CD4-positive, alpha-beta memory T cell (primary cell): ENCODE results near the gene ANKRD13D. TPM values are rescaled to one million over a fixed set of nuclear protein-coding genes. Genes with fewer than 3 reads are reported as not detected.

Experiments used
- CTCF ChIA-PET: fragments of 350-600 bp; sonication (Branson Sonifier 250); formaldehyde crosslinking; loops from one replicate; lab custom pipeline; 2021; ENCODE audit warnings: inconsistent platforms; ENCODE audit not compliant: partially characterized antibody; lab: Charles Lee
- POLR2A ChIA-PET: fragments of 350-600 bp; sonication (Branson Sonifier 250); formaldehyde crosslinking; loops from one replicate; lab custom pipeline; 2021; ENCODE audit not compliant: partially characterized antibody; lab: Charles Lee
- DNase-seq, 5 donors: peaks; one replicate each; pipeline versions ENCODE4 v3.0.0 to v3.0.0-alpha.2; 2020 to 2022; ENCODE audit warnings: mixed read lengths in 1 of 5
- H3K27ac ChIP-seq: one replicate; pipeline ENCODE4 v1.7.0; 2013; ENCODE audit warnings: low read depth, low read length
- H3K27me3 ChIP-seq: 2 replicates; pipeline ENCODE4 v1.7.0; 2013; ENCODE audit warnings: mild to moderate bottlenecking, low read length, moderate library complexity; ENCODE audit not compliant: insufficient read depth
- H3K36me3 ChIP-seq: 2 replicates; pipeline ENCODE4 v1.7.0; 2013; ENCODE audit warnings: mild to moderate bottlenecking, low read length, moderate library complexity; ENCODE audit not compliant: insufficient read depth
- H3K4me1 ChIP-seq: 2 replicates; pipeline ENCODE4 v1.7.0; 2013; ENCODE audit warnings: mild to moderate bottlenecking, low read length, moderate library complexity; ENCODE audit not compliant: insufficient read depth
- H3K4me3 ChIP-seq, 2 donors: one replicate each; pipeline ENCODE4 v1.7.0; 2013; ENCODE audit warnings: low read length in 2 of 2, mild to moderate bottlenecking in 1 of 2
- H3K9me3 ChIP-seq, 2 donors: one replicate each; pipeline ENCODE4 v1.7.0; 2013; ENCODE audit warnings: low read length in 2 of 2, control low read depth in 1 of 2; ENCODE audit not compliant: control insufficient read depth in 1 of 2
- H3K27ac Mint-ChIP-seq, 7 donors: one replicate each; pipeline ENCODE4 v1.8.0; 2020 to 2021; ENCODE audit warnings: mixed read lengths in 7 of 7, mild to moderate bottlenecking in 6 of 7, inconsistent platforms in 3 of 7, moderate library complexity in 3 of 7
- H3K27me3 Mint-ChIP-seq, 2 donors: one replicate each; pipeline ENCODE4 v1.8.0; 2020 to 2021; ENCODE audit warnings: mixed read lengths in 2 of 2
- H3K36me3 Mint-ChIP-seq, 2 donors: one replicate each; pipeline ENCODE4 v1.8.0; 2020 to 2021; ENCODE audit warnings: mixed read lengths in 2 of 2, inconsistent platforms in 1 of 2, mild to moderate bottlenecking in 1 of 2
- H3K4me1 Mint-ChIP-seq, 4 donors: one replicate each; pipeline ENCODE4 v1.8.0; 2020 to 2021; ENCODE audit warnings: mixed read lengths in 4 of 4, mild to moderate bottlenecking in 1 of 4
- H3K4me3 Mint-ChIP-seq, 8 donors: one replicate each; pipeline ENCODE4 v1.8.0; 2020 to 2021; ENCODE audit warnings: mixed read lengths in 8 of 8, mild to moderate bottlenecking in 7 of 8, moderate library complexity in 6 of 8, inconsistent platforms in 3 of 8
- H3K9me3 Mint-ChIP-seq, 8 donors: one replicate each; pipeline ENCODE4 v1.8.0; 2020 to 2021; ENCODE audit warnings: mixed read lengths in 8 of 8, mild to moderate bottlenecking in 5 of 8, inconsistent platforms in 3 of 8, moderate library complexity in 1 of 8
- intact Hi-C: fragments of 100-400 bp; cut with micrococcal nuclease; formaldehyde crosslinking; loops from one replicate; pipeline ENCODE4 v1.15.1; 2023
- polyA plus RNA-seq, 2 donors: library from polyadenylated mRNA; unstranded; fragments of 300-500 nt; fragmentation: Illumina TruSeq; gene quantifications; one replicate each; pipeline ENCODE4 v1.2.3, GENCODE V29; 2021
- total RNA-seq, 2 experiments: library from RNA; stranded (reverse); gene quantifications; one replicate each; pipeline ENCODE4 v1.2.3, GENCODE V29; 2021

ANKRD13D gene
- total and polyA plus RNA-seq, 4 experiments from 2014 or later: 12.0 to 247 (median 138) TPM

GRCh38 chr11:67322049-67322448 is 32.9 kb downstream of the ANKRD13D start:
- H3K4me1 Mint-ChIP-seq: peaks cover 8 to 16% (median 11%) of the 10 kb centered on the region in 4 donors
- Histone ChIP-seq H3K4me3 (no peak overlapping the region), H3K36me3 (no peaks in the 10 kb centered on the region), H3K4me1 (peaks cover 6% of the 10 kb centered on the region), H3K9me3 (no peaks in the 10 kb centered on the region), H3K27ac (no peak overlapping the region), H3K27me3 (no peaks in the 10 kb centered on the region)
- intact Hi-C loops: no loop called here
- H3K27me3 Mint-ChIP-seq: no peaks in the 10 kb centered on the region
- H3K27ac Mint-ChIP-seq: peak overlapping the region in 1 of 7 donors; percentile 55
- peaks cover 0 to 4% (median 0%) of the 10 kb centered on the region in 8 donors for H3K9me3 Mint-ChIP-seq
- H3K36me3 Mint-ChIP-seq: peaks cover 0 to 6% of the 10 kb centered on the region in 2 donors
- POLR2A ChIA-PET: interaction anchor here (0.6 to 13.1 kb wide), 4 partner anchors 16 to 55 kb away, joined by 3 to 358 read pairs (median 94); partner anchors contain the start of genes ANKRD13D, GRK2 and SSH3
- H3K4me3 Mint-ChIP-seq: no peak overlapping the region
- CTCF ChIA-PET: interaction anchor here (3.1 to 11.2 kb wide), 4 partner anchors 24 to 60 kb away, joined by 14 to 155 read pairs (median 32); no protein-coding TSS in a partner anchor
- no peak for DNase-seq

- ChIA-PET POLR2A (no interaction called here), CTCF (interaction anchor here (0.9 to 4.8 kb wide), 2 partner anchors 15 to 28 kb away, joined by 3 to 31 read pairs; no protein-coding TSS in a partner anchor)
- Histone ChIP-seq H3K4me1 (peaks cover under 1% of the 10 kb centered on the region), H3K27ac (no peak overlapping the region), H3K4me3 (no peak overlapping the region), H3K27me3 (no peaks in the 10 kb centered on the region), H3K9me3 (no peaks in the 10 kb centered on the region), H3K36me3 (no peaks in the 10 kb centered on the region)
- H3K36me3 Mint-ChIP-seq: peaks cover 0 to 1% of the 10 kb centered on the region in 2 donors
- H3K4me1 Mint-ChIP-seq: peaks cover 2 to 7% (median 3%) of the 10 kb centered on the region in 4 donors
- no peak overlapping the region for H3K4me3 Mint-ChIP-seq
- DNase-seq: no peak
- no peaks in the 10 kb centered on the region for H3K9me3 Mint-ChIP-seq
- intact Hi-C loops: no loop called here
- H3K27ac Mint-ChIP-seq: peak overlapping the region in 1 of 7 donors; percentile 55
- no peaks in the 10 kb centered on the region for H3K27me3 Mint-ChIP-seq
Observed at GRCh38 chr11:67323526-67323925, 34.4 kb downstream of the ANKRD13D start.

DNA sequence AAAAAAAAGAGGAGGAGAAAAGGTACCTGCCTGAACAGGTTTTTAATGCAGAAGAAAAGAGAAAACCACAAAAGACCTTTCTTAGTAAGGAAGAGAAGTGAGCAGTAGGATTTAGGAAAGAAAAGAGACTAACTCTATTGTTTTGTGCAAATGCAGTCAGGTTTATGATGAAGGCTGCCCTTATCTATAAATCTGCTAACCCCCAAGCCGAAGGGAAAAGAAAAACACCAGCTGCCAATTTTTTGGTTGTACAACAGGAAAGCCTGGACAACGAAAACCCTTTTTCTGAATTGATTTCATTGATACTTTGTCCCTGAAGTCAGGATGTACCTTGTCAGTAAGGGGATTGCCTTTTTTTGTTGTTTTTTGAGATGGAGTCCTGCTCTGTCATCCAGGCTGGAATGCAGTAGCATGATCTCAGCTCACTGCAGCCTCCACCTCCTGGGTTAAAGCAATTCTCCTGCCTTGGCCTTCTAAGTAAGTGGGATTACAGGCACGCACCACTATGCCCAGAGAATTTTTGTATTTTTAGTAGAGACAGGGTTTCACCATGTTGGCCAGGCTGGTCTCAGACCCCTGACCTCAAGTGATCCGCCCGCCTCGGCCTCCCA is 43.1 kb downstream of the ANKRD13D start:
- no peak overlapping the region for H3K4me3 Mint-ChIP-seq
- H3K27ac Mint-ChIP-seq: no peak overlapping the region
- intact Hi-C loops: no loop called here
- no peaks in the 10 kb centered on the region for H3K27me3 ChIP-seq
- H3K27ac ChIP-seq: no peak overlapping the region
- H3K4me3 ChIP-seq: no peak overlapping the region
- no peaks in the 10 kb centered on the region for H3K4me1 Mint-ChIP-seq
- ChIA-PET CTCF (no interaction called here), POLR2A (no interaction called here)
- H3K27me3 Mint-ChIP-seq: no peaks in the 10 kb centered on the region
- no peaks in the 10 kb centered on the region for H3K36me3 ChIP-seq
- H3K36me3 Mint-ChIP-seq: no peaks in the 10 kb centered on the region
- no peaks in the 10 kb centered on the region for H3K4me1 ChIP-seq
- H3K9me3 Mint-ChIP-seq: no peaks in the 10 kb centered on the region
- DNase-seq: no peak
- H3K9me3 ChIP-seq: no peaks in the 10 kb centered on the region

DNA sequence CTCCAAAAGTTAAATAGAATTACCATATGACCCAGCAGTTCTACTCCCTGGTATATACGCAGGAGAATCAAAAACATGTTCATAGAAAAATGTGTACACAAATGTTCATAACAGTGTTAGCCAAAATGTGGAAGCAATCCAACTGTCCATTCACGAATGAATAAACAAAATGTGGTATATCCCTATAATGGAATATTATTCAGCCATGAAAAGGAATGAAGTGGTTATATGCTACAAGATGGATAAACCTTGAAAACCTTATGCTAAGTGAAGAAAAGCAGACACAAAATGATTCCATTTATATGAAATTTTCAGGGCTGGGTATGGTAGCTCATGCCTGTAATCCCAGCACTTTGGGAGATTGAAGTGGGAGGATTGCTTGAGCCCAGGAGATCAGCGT is 48.2 kb downstream of the ANKRD13D start:
- H3K4me1 ChIP-seq: no peaks in the 10 kb centered on the region
- H3K4me3 Mint-ChIP-seq: no peak overlapping the region
- no peaks in the 10 kb centered on the region for H3K36me3 ChIP-seq
- intact Hi-C loops: no loop called here
- CTCF ChIA-PET: interaction anchor here (1.3 kb wide), 1 partner anchor 14 kb away, joined by 3 read pairs; no protein-coding TSS in a partner anchor
- H3K27ac Mint-ChIP-seq: peak overlapping the region in 1 of 7 donors; percentile 15
- no peak overlapping the region for H3K4me3 ChIP-seq
- H3K27ac ChIP-seq: no peak overlapping the region
- no peaks in the 10 kb centered on the region for H3K9me3 ChIP-seq
- H3K4me1 Mint-ChIP-seq: peaks cover 0 to under 1% (median 0%) of the 10 kb centered on the region in 4 donors
- H3K9me3 Mint-ChIP-seq: no peaks in the 10 kb centered on the region
- H3K27me3 Mint-ChIP-seq: no peaks in the 10 kb centered on the region
- H3K36me3 Mint-ChIP-seq: no peaks in the 10 kb centered on the region
- DNase-seq: no peak
- POLR2A ChIA-PET: interaction anchor here (1.6 kb wide), 1 partner anchor 16 kb away, joined by 5 read pairs; the partner anchor contains the start of gene POLD4
- no peaks in the 10 kb centered on the region for H3K27me3 ChIP-seq

DNA sequence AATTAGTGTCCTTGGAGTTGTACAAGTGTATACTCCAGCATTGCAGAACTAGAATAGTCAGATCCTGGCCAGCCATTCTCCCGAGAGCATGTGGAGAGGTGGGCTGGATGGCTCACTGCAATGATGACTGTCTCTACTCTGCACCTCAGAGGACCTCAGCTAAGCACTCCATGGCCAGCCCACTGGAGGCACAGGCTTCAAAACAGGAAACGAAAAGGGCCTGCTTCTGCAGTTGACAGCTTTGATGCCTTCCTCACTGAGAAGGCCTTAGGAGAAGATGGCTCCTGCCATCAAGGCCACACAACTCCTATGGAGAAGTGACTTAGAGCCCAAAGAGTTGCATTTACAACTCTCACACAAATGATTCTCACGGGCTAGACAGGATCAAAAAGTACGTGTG is 55.2 kb downstream of the ANKRD13D start:
- Mint-ChIP-seq H3K27me3 (no peaks in the 10 kb centered on the region), H3K9me3 (no peaks in the 10 kb centered on the region), H3K4me3 (peak overlapping the region in 6 of 8 donors; percentile 11 to 83 (median 51)), H3K36me3 (no peaks in the 10 kb centered on the region), H3K27ac (peak overlapping the region; percentile 61 to 91 (median 77)), H3K4me1 (peaks cover 23 to 43% (median 26%) of the 10 kb centered on the region in 4 donors)
- no peaks in the 10 kb centered on the region for H3K27me3 ChIP-seq
- intact Hi-C loops: no loop called here
- POLR2A ChIA-PET: interaction anchor here (1.1 to 6.4 kb wide), 6 partner anchors 10 to 104 kb away, joined by 3 to 45 read pairs (median 6); partner anchors contain the start of gene POLD4
- H3K9me3 ChIP-seq: no peaks in the 10 kb centered on the region
- CTCF ChIA-PET: interaction anchor here (0.9 to 4.4 kb wide), 10 partner anchors 8 to 114 kb away, joined by 3 to 132 read pairs (median 11); partner anchors contain the start of genes CLCF1 and POLD4
- no peaks in the 10 kb centered on the region for H3K36me3 ChIP-seq
- DNase-seq: no peak
- no peak overlapping the region for H3K4me3 ChIP-seq
- H3K27ac ChIP-seq: peak overlapping the region; percentile 26
- H3K4me1 ChIP-seq: peaks cover 30% of the 10 kb centered on the region

- Histone ChIP-seq H3K4me3 (no peak overlapping the region), H3K27me3 (no peaks in the 10 kb centered on the region), H3K27ac (no peak overlapping the region), H3K36me3 (no peaks in the 10 kb centered on the region), H3K9me3 (no peaks in the 10 kb centered on the region), H3K4me1 (peaks cover 30% of the 10 kb centered on the region)
- Mint-ChIP-seq H3K27me3 (no peaks in the 10 kb centered on the region), H3K36me3 (no peaks in the 10 kb centered on the region), H3K9me3 (no peaks in the 10 kb centered on the region), H3K27ac (peak overlapping the region; percentile 50 to 92 (median 82)), H3K4me1 (peaks cover 25 to 52% (median 33%) of the 10 kb centered on the region in 4 donors), H3K4me3 (peak overlapping the region in 4 of 8 donors; percentile 16 to 51 (median 42))
- CTCF ChIA-PET: interaction anchor here (0.7 to 4.4 kb wide), 22 partner anchors 7 to 285 kb away, joined by 3 to 132 read pairs (median 4); partner anchors contain the start of genes ANKRD13D, CLCF1, NUDT8 and POLD4
- intact Hi-C loops: no loop called here
- POLR2A ChIA-PET: interaction anchor here (0.7 to 6.4 kb wide), 16 partner anchors 9 to 160 kb away, joined by 3 to 45 read pairs (median 6); partner anchors contain the start of genes ANKRD13D, CLCF1, PITPNM1 and POLD4
- DNase-seq: no peak
Observed at GRCh38 chr11:67345247-67345919, 56.3 kb downstream of the ANKRD13D start.
